Measurements from ENCODE around the gene DDX10.

GRCh38 chr11:108838792-108839105 lies 173.9 kb downstream of the DDX10 start:
- TF ChIP-seq FOXM1 (IDR thresholded peaks at IDR 0.05; ENCODE audit: low read depth) (no peak), CTCF (IDR thresholded peaks at IDR 0.05) (no peak), EZH2phosphoT487 (IDR thresholded peaks at IDR 0.05; ENCODE audit: borderline replicate concordance, low read depth) (no peak), GABPA (IDR thresholded peaks at IDR 0.05; ENCODE audit: low read depth) (no peak), TAF1 (IDR thresholded peaks at IDR 0.05; ENCODE audit: borderline replicate concordance, low read depth, low read length) (no peak), POLR2AphosphoS5 (IDR thresholded peaks at IDR 0.05; ENCODE audit: low read depth, low read length) (no peak), EP300 (IDR thresholded peaks at IDR 0.05; ENCODE audit: borderline replicate concordance in 1 of 2, low read depth in 1 of 2, low read length in 1 of 2) (no peak), RFX5 (IDR thresholded peaks at IDR 0.05; ENCODE audit: low read length) (no peak)

Data from SK-N-SH (cell line).